Measurements from ENCODE around the gene PGF.

GRCh38 chr14:74904635-74905503, 50.5 kb downstream of the PGF start:
- TF ChIP-seq CTCF (IDR thresholded peaks at IDR 0.05) (no peak), POLR2A (IDR thresholded peaks at IDR 0.05) (no peak)
